HG03064 (cell line): Measurements from ENCODE around the gene SLC25A39.
"Not testable (repeated sequence)": the region's sequence is repeated elsewhere in the genome, so short reads cannot be mapped to it uniquely, and the experiment has no call there.

Experiments
- ATAC-seq: cut with Tn5 transposase; IDR thresholded peaks from one replicate; pipeline ENCODE4 v1.9.1; 2021; ENCODE audit warnings: low read depth; ENCODE audit not compliant: unreplicated experiment

Gene SLC25A39

DNA sequence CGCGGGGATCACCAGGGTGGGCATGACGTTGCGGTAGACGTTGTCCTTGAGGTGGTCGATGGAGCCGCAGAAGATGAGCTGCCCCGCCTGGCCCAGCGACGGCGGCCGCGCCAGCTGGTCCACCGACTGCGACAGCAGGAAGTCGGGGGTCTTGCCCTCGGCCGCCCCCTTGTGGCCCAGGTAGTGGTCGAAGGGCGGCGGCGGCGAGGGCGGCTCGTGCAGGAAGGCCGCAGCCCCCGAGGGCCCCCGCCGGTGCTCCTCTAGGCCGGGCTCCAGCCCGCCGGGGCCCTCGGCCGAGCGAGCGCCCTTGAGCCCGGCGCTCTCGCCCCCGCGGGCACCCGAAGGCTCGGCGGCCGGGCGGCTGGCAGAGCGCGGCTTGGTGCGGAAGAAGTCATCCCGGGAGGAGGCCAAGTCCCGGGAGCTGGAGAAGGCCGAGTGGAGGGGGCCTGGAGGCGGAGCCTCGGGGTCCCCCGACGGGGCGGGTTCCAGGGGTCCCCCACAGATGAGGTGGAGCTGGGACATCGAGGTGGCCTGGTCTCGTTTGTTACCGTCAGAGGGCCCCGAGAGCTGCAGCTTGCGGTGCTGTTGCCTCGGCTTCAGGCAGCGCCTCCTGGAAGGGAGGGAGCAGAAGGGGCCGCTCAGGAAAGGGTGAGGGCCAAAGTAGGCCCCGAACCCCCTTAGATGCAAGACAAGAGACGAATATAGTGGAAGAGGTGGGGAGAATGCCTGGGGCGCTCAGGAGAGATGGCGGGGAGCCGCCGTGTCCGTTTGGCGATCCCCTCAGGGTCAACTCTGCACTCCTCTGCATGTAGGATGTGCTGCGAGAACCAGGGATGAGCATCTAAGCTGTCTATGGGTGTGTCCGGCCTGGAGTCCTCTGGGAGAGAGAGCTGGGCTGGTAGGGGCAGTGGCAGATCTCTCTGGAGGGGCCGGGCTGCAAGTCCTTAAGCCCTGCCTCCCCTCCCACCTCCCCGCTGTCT lies 30.2 kb upstream of the SLC25A39 start:
- no peak for ATAC-seq

DNA sequence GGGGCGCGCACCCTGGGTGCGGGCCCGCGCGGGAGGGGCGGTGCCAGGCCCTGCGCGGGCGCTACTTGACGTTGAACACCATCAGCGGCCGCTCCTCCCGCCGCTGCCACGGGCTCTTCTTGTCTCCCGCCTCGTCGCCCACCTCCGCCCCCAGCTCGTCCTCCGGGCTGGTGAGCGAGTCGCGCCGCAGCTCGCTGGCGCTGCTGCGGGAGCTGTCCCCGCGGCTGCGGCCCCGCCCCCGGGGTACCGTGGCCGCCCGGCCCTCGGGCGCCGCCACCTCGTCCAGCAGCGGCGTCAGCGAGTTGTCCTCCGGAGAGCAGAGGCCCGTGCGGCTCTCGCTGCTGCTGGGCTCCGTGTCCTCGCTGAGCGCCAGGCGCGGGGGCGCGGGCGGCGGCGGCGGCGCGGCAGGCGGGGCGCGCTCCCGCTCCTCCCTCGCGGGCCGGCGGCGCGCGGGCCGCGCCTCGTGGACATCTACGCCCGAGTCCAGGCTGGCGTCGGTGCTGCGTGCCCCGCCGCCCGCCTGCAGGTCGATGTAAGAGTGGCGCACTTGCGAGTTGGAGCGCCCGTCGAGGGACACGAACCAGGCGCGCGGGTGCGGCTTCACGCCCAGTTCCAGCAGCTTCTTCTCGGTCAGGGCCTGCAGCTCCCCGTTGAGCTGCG lies 29.2 kb upstream of the SLC25A39 start:
- no peak for ATAC-seq

DNA sequence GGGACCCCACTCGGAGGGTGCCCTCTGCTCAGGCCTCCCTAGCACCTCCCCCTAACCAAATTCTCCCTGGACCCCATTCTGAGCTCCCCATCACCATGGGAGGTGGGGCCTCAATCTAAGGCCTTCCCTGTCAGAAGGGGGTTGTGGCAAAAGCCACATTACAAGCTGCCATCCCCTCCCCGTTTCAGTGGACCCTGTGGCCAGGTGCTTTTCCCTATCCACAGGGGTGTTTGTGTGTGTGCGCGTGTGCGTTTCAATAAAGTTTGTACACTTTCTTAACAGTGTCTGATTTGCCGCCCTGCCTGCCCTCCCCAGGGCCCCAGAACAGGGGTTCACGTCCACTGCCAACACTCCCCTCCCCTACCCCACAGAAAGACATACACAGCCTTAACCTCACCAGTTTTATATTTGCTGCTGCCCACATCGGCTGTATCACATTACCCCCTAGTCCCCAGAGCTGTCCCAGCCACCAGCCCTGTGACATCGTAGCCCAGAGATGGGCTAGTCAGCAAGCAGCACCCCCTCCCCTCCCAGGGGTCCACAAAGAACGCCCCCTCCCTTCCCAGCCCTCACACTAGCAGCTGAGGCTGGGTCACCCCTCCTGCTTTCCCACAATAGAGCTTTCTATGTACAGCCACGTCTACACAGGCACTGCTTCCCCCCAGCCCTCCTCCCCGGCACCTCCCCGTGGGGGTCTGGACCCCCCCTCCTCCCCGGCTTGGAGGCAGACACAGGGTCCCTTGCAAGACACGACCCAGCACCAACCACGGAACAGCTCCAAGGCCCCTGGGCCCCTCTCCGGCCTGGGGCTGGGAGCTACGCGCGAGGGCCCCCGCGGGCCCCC lies 28.4 kb upstream of the SLC25A39 start:
- no peak for ATAC-seq

DNA sequence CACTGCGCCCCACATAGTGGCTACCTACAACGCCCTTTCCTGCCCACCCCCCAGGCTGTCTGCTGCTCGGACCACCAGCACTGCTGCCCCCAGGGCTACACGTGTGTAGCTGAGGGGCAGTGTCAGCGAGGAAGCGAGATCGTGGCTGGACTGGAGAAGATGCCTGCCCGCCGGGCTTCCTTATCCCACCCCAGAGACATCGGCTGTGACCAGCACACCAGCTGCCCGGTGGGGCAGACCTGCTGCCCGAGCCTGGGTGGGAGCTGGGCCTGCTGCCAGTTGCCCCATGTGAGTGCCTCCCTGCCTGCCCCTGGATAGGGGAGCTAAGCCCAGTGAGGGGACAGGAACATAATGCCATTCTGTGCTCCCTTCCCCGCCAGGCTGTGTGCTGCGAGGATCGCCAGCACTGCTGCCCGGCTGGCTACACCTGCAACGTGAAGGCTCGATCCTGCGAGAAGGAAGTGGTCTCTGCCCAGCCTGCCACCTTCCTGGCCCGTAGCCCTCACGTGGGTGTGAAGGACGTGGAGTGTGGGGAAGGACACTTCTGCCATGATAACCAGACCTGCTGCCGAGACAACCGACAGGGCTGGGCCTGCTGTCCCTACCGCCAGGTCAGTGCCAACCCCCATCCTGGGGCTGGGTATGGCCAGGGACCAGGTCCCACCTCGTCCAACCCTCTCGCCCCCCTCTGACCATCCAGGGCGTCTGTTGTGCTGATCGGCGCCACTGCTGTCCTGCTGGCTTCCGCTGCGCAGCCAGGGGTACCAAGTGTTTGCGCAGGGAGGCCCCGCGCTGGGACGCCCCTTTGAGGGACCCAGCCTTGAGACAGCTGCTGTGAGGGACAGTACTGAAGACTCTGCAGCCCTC lies 27.6 kb upstream of the SLC25A39 start:
- ATAC-seq = no peak

DNA sequence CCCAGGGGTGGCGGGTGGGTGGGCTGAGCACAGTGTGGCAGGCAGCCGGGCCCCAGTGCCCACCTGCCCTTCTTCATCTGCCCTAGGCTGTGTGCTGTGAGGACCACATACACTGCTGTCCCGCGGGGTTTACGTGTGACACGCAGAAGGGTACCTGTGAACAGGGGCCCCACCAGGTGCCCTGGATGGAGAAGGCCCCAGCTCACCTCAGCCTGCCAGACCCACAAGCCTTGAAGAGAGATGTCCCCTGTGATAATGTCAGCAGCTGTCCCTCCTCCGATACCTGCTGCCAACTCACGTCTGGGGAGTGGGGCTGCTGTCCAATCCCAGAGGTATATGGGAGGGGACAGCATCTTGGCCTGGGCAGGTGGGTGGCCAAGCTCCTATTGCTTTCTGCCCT lies 26.8 kb upstream of the SLC25A39 start:
- ATAC-seq = no peak

DNA sequence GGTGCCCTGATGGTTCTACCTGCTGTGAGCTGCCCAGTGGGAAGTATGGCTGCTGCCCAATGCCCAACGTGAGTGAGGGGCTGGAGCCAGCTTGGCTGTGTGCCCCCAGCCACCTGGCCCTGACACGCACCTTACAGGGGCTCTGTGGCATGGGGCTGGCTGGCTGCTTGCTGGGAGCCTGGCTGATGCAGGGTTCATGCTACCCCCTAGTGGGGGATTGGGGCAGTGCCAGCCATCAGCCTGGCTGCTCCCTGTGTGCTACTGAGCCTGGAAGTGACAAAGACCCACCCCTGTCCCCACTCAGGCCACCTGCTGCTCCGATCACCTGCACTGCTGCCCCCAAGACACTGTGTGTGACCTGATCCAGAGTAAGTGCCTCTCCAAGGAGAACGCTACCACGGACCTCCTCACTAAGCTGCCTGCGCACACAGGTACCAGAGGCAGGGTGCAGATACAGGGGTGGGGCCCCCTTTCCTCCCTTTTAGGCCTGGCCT lies 26.2 kb upstream of the SLC25A39 start:
- ATAC-seq = no peak

DNA sequence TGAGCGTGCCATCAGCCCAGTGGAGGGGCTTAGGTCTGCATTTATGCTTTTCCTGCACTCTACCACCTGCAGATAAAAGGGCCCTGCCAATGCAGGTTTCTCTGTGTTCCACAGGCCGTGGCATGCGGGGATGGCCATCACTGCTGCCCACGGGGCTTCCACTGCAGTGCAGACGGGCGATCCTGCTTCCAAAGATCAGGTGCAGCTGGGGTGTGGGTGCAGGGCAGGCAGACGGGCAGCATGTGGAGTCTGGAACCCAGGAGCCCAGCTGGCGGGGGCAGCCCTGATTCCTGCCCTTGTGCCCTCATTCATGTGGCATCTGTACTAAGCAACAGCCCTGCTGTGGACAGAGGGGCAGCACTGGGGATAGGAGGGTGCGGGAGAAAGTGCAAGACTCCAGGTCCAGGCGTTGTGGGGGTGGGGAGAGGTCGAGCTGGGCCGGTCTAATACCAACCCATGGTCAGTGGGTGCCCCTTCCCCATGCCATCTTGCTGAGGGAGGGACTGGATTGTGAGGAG lies 25.0 kb upstream of the SLC25A39 start:
- no peak for ATAC-seq

DNA sequence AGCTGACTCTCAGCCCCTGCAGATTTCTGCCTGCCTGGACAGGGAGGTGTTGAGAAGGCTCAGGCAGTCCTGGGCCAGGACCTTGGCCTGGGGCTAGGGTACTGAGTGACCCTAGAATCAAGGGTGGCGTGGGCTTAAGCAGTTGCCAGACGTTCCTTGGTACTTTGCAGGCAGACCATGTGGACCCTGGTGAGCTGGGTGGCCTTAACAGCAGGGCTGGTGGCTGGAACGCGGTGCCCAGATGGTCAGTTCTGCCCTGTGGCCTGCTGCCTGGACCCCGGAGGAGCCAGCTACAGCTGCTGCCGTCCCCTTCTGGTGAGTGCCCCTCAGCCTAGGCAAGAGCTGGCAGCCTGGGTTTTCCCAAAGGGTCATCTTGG lies 24.4 kb upstream of the SLC25A39 start:
- no peak for ATAC-seq

DNA sequence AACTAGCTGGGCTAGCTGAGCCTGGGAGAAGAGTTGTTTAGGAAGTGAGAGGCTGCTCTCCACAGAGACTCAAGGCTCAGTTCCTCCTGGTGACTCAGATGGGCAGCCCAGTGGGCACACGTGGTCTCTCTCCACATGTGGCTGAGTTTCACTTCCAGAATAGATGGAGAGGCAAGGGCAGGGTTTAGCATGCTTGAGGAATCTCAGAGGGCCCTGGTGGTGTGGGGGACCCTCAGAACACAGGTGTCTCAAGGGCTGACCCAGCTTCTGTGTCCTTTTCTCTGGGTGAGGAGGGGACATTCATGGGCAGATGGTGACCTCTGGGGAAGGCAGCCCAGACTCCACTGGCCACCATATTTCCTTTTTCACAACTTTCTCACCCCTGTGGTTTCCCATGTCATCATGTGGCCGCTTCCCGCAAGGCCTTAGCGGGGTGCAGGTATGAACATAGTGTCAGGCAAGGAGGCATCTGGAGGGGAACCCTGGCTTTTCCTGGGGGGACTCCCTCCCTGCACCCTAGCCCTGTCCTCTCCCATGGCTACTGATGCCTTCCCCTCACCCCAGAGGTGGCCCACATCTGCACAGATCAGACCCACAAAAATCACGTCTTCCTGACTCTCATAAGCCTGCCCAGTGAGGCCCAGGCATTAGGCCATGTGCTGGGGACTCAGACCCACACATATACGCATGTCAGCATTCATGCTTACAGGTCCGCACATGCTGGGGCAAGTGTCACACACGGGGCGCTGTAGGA lies 23.8 kb upstream of the SLC25A39 start:
- peak; percentile 33 for ATAC-seq

DNA sequence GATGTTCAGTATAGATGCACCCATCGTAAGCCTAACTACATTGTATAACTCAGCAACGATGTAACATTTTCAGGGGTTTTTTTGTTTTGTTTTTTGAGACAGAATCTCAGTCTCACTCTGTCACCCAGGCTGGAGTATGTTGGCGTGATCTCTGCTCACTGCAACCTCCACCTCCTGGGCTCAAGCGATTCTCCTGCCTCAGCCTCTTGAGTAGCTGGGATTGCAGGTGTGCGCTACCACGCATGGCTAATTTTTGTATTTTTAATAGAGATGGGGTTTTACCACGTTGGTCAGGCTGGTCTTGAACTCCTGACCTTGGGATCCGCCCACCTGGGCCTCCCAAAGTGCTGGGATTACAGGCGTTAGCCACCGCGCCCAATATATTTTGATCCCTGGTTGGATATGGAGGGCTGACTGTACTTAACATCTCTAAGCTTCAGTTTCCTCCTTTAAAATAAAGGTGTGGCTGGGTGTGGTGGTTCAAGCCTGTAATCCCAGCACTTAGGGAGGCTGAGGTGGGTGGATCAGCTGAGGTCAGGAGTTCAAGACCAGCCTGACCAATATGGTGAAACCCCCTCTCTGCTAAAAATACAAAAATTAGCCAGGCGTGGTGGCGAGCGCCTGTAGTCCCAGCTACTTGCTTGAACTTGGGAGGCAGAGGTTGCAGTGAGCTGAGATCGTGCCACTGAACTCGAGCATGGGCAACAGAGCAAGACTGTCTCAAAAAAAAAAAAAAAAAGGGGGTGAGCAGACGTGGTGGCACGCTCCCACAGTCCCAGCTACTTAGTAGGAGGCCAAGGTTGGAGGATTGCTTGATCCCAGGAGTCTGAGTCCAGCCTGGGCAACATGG lies 22.8 kb upstream of the SLC25A39 start:
- not testable (repeated sequence) for ATAC-seq

DNA sequence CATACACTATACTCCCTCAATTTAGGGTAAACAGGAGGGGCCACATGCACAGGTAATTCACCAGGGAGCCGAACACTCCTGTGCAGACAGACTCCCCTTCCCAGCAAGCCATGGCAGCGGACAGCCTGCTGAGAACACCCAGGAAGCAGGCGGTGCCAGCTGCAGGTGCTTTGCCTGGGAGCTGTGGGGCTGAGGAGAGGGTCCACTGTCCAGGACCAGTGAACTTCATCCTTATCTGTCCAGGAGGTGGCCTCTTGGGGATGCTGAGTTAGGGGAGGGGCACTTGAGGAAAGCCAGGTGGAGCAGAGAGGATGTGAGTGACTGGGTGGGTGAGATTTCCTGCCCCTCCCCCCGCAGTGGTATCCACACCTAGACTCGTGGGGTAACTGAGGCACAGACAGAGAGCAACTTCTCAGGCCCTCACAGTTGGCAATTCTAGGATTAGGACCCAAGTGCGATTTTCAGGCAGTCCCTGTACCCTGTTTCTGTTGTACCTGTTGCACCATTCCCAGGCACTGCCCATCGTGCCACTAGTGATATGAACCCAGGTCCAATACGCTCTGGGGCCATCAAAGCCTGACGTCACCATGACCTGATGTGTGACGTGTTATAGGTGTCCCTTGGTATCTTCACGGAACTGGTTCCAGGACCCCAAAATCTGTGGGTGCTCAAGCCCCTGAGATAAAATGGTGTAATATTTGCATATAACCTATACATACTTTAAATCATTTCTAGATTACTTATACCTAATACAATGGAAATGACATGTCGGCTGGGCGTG lies 21.6 kb upstream of the SLC25A39 start:
- no peak for ATAC-seq

DNA sequence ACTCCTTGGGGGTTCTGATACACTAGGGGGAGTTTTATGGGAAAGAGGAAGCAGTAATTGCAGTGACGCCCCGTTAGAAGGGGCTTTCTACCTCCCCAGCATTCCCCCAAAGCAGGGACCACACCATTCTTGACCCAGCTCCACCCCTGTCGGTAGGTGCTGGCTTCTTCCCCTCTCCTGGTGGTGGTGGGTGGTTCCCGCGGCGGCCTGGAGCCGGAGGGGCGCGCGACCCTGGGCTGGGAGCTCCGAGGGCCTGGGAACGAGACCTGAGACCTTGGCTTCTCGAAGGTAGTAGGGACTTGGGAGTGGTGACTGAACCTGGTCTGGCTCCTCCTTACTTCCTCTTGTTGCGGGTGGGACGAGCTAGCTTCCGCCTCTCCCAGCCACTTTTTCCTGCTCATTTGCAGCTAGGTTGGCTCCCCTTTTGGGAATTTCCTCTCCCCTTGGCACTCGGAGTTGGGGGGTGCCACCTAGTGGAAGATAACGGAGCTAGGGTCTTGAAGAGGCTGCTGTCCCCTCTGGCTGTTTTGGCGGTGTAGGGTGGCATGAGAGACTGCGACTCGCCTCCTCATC lies 20.9 kb upstream of the SLC25A39 start:
- ATAC-seq = no peak

DNA sequence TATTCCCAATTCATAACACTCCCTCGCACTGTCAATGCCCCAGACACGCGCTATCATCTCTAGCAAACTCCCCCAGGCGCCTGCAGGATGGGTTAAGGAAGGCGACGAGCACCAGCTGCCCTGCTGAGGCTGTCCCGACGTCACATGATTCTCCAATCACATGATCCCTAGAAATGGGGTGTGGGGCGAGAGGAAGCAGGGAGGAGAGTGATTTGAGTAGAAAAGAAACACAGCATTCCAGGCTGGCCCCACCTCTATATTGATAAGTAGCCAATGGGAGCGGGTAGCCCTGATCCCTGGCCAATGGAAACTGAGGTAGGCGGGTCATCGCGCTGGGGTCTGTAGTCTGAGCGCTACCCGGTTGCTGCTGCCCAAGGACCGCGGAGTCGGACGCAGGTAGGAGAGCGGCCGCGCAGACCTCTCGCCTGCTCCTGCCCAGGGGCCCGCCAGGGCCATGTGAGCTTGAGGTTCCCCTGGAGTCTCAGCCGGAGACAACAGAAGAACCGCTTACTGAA lies 20.4 kb upstream of the SLC25A39 start, which contains the start of gene GRN:
Gene GRN, plus strand, starts transcription at position 364 of the 515 bp plus-strand sequence. CDS start 3,863 bp downstream, outside the sequence.
- ATAC-seq = no peak

DNA sequence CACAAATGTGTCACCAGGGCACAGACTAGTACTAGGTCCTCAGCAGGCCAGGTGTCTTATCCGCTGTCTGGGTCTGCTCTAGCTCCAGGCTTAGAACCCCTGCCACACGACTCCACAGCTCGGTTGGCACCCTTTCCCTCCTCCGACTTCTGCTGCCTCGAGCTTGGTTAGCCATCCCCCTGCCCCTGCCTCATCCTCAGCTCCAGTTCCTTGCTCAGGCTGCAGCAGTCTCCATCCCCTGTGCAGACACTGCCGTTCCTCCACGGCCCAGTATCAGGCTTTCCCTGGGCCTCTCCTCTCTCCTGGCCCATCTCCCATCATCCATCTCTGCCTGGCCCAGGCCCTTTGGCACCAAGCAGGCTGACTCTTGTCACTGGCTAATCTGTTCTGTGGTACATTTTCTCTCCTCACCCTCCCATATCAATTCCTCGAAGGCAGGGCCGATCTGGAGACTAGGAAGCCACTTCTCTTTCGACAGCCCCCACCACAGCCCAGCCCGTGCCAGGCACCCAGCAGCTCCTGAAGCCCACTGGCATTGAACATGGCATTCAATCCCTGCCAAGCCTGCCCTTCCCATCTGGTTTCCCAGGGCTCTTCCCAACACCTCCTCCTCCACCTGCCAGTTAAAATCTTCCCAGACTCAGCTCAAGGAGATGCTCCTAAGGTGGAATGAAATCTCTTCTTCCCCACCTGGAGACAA lies 19.0 kb upstream of the SLC25A39 start:
- no peak for ATAC-seq

DNA sequence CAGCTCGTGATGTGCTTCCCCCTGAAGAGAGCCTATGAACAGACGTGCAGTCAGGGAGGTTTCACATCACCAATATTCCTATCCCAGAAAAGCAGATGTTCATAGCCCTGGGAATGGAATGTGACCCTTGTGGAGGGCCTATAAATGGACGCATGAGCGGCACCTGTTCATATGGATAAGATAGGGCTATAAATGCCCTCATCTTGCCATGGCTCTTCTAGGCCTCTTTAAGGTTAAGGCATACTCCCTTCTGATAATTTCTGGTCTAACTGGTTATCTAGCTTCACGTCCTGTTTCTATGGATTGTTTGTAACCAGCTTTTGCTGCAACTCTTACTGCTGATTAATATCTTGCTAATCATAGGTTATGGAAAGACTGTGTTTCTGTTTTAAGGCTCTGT lies 15.9 kb upstream of the SLC25A39 start:
- ATAC-seq = not testable (repeated sequence)

DNA sequence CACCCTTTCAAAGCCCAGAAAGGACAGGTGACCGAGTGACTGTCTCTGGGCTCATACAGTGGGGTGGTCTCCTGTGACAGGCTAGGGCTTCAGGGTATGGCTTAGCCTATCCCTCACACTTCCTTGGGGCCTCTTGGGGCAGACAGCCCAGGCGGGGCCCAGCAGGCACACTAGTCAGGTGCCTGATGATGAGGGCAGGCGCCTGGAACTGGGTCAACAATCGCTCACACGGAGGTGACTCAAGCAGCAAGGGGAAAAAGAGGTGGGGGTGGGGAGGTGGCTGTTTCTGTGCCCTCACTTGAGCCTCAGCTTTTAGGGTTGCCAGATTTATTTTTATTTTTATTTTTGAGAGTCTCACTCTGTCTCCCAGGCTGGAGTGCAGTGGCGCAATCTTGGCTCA lies 14.1 kb upstream of the SLC25A39 start:
- no peak for ATAC-seq
